GM19452 (cell line): ENCODE data around the gene NR1H4.
"Not testable (repeated sequence)": the region's sequence is repeated elsewhere in the genome, so short reads cannot be mapped to it uniquely, and the experiment has no call there.

Source experiments
- ATAC-seq: cut with Tn5 transposase; IDR thresholded peaks from one replicate; pipeline ENCODE4 v1.9.1; 2021; ENCODE audit not compliant: unreplicated experiment

The NR1H4 gene

DNA sequence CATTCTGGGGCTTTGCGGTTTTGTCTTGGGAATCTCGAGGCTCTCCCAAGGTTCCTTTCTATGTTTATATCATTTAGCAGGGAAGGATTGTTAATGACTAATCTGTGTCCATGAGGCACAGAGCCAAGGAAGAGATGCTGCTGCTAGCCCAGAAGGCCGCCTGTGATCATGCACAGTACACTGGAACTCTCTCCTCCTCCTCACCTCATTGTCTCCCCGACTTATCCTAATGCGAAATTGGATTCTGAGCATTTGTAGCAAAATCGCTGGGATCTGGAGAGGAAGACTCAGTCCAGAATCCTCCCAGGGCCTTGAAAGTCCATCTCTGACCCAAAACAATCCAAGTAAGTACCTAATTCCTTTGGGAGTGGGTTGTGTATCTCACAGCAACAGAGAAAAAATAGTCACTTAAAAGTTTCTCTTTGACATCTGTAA is at the start of gene NR1H4:
TSS of gene NR1H4 (plus strand) at position 151 of the 435 bp plus-strand sequence. CDS start 19,458 bp downstream, outside the sequence.
- ATAC-seq = no peak

DNA sequence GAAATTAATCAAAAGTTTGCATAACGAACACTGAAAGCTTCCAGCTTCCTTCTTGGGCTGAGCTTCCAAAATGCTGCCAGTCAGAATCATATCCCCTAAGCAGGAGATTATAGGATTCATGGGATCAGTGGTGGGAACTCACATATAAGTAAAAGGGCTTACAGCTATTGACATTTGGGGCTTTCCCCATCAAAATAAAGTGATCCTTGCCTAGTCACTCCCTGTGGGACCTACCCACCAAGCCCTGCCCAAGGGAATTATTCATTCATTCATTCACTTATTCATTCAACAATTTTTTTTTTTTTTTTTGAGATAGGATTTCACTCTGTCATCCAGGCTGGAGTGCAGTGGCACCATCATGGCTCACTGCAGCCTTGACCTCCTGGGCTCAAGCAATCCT is 47.5 kb upstream of the NR1H4 start:
- no peak for ATAC-seq

DNA sequence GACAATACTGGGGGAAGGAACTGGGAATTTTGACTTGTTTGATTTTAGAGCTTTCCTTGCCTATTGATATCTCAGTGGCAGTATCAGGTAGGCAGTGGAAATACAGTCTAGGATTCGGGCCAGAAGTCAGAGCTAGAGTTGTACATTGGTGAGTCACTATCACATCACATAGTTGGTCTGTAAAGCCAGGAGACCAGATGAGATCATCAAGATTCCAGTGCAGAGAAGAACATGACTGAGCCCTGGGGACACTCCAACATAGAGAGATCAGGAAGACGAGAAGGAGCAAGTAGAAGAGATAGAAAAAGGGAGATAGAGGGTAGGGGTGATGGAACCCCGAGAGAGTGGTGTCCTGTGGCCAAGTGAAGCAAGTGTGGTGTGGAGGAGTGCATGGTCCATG is 46.6 kb upstream of the NR1H4 start:
- no peak for ATAC-seq

DNA sequence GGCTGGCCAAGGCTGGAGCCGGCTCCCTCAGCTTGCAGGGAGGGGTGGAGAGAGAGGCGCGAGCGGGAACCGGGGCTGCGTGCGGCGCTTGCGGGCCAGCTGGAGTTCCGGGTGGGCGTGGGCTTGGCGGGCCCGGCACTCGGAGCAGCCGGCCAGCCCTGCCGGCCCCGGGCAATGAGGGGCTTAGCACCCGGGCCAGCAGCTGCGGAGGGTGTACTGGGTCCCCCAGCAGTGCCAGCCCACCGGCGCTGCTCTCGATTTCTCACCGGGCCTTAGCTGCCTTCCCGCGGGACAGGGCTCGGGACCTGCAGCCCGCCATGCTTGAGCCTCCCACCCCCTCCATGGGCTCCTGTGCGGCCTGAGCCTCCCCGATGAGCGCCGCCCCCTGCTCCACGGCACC is 43.4 kb upstream of the NR1H4 start:
- not testable (repeated sequence) for ATAC-seq

DNA sequence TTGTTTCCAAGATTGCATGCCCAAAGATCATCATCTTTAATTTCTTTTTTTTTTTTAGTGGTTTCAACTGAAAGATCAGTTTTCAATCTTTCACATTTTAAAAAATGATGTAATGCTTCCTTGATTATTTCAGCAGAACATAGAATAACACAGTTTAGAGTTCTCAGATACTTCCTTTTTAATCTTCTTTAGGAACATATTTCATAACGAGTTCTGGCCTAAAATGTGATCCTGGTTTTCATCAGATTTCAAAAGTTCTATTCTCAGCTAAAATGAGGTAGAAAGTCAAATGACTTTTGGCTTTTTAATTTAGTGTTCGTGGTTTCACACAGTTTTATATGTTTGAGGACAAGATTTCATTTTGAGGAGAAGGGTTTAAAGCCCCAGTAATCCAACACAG is 40.0 kb upstream of the NR1H4 start:
- ATAC-seq = no peak

DNA sequence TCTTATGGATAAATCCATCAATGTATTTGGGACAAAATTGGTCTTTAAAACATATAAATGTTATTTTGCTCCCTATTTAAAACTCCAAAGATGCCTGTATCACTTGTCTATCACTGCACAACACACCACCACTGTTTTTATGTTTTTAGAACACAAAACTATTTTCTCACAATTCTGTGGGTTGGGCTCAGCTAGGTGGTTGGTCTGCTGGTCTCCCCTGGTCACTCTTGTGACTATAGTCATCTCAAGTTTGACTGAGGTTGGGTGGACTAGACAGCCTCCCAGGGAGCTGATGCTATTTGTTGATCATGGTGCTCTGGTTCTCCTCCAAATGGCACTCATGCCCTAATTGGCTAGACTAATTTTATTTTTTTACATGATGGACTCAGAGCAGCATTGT is 39.5 kb upstream of the NR1H4 start:
- no peak for ATAC-seq

DNA sequence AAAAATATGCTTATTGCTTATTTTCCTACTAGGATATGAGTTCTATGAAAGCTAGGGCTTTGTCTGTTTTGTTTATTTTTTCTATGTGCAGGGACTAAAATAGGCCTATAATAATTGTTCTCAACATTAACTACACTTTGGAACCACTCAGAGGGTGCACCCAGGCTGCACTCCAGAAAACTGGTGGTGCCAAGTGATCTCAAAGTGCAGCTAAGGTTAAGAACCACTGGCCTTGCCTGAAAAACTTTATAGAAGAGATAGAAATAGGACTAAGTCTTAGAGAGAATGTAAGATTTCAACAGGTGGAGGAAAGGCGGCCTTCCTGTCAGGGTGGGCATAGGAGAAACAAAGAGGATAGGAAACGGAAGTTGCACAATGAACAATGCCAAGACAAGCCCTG is 37.7 kb upstream of the NR1H4 start:
- no peak for ATAC-seq

DNA sequence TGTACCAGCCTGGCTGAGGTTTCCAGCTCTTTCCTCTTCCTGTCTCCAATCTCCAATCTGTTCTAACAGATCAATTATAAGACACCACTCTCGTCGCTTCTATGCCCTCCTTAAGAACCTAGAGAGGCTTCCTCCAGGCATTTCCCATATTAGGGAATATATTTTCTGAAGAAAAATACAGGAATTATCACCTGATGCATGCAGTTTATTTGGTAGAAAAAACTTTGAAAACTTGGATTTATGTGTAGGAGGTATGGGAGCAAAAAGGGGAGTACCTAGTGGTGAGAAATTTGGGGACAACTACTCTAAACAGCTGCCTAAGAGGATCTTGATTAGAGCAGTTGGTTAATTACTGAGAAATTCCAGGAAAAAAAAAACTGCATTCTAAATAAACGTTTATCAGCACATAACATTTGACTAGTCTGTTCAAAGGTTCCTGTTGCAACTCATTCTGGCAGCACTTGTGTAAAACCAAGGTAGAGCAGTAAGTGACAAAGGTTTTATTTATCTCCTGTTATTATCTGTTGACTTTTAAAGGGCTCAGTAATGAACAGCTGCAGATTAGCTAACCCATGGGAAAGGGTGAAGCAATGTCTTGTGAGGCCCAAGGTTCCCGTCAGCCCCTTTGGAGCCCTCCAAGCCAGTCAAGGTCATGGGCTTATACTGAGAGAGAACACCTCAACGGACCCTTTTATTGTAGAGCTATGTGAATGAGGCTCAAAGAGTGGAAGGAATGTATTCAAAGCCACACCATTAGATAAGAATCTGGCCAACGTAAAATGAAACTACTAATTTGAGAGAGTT is 36.4 kb upstream of the NR1H4 start:
- ATAC-seq = no peak

DNA sequence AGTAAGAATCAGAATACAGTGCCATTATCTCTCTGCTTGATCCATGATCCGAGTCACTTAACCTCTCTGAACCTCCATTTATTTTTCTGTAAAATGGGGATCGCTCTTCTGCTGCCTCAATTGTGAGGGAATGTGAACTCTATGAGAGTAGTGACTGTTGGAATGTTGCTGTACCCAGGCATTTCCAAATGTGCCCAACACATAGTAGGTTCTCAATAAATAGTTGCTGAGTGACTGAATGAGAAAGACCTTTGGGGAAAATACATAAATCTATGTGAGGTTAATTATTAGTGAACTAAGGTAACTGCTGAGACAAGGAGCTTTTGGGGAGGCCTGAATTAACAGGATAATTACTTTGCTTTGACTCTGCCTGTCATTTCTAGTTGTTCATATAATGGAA is 33.9 kb upstream of the NR1H4 start:
- ATAC-seq = no peak

DNA sequence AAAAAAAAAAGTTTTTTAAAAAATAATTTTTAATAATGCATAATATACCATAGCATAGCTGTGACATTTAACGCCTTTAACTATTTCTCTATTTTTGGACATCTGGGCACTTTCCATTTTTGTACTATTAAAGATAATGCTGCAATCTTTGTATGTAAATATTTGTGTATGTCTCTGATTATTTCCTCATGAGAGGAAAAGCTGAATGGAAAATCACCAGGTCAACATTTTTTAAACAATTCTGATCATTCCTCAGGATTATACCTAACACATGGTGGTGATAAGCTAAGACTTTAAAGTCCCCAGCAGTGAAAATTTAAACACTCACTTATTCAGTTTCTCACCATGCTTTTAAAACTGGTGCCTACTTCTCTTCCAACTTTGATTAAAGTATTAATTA is 31.3 kb upstream of the NR1H4 start:
- no peak for ATAC-seq

DNA sequence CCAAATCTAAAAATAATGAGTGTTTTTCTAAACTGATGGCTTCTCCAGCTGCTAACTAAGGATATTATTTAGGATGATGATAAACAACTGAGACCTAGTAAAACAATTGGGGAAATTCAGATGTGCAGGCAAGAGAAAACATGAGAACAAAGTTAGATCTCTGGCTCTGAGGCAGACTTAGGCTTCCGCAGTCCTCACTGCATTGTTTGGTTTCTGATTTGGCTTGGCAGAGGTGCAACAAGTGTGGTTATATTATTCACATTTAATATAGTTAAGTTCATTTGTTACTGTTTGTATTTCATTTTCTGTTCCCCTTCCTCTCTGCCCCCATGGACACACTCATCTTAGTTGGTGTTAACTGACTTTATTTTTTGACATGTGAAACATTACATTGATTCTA is 30.2 kb upstream of the NR1H4 start:
- ATAC-seq = no peak

DNA sequence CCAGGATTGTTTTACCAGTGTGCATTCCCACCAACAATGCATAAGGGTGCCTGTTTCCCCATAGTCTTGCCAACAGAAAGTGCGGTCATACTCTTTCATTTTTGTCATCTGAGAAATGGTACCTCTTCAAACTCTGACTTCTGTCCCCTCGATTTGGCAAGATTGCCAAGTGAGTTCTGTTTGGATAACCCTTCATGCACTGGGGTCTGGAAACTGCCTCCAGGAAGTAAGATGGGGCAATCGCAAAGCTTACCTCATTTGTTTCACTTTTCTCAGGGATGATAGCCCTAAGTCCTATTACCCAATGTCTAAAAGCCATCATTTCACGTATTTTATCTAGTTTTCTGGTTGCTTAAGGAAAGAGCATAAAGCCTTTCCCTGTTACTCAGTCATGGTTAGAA is 28.6 kb upstream of the NR1H4 start:
- ATAC-seq = no peak

DNA sequence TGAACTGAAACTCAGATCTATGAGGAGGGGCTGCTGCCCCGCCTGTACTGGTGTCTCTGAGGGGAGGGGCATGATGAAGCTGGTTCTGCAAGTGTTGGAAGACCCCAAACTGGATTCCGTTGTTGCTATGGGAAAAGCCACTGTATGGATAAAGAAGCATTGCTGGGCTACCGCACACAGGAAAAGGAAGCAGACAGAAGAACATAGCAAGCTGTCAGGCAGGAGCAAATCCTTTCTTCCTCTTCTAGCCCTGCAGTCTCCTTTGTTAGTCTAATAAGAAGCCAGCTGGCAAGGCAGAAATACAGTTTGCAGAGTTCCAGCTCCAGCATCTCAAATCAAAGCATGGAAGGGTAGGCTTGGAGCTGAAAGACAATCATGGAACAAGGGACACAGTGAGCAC is 26.3 kb upstream of the NR1H4 start:
- no peak for ATAC-seq

DNA sequence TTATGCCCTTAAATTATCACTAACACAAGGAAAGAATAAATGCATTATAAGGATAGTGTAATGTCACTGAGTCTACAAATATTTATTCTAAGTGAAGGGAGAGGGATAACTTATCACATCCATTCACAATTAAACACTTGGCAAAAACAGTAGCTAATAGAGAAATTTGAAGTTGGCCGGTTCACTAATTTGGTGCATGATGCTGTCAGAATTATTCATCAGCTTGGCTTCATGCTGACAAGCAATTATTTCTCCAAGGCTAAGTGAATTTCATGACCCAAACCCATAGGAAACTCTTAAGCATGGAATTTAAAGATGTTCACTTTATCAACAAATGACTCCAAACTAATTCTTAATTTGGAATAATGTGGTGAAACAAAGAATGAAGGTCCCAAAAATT is 25.0 kb upstream of the NR1H4 start:
- ATAC-seq = no peak

DNA sequence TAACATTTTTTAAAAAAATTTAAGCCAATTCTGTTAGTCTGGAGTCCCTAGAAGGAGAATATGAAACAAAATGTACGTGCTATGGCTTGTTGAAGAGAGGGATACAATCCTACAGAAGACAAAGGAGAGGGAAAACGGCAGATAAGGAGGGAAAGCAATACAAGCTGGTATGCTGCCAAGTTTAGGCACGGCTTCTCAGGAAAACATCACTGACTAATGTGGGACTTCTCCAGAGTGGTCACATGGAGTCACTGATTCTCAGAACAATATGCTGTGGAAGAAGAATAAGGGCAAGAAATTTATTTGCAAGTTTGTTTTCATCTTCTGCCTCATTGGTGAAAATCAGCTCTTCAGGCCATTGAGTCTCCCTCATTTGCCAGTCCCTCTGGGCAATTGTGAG is 22.9 kb upstream of the NR1H4 start:
- no peak for ATAC-seq

DNA sequence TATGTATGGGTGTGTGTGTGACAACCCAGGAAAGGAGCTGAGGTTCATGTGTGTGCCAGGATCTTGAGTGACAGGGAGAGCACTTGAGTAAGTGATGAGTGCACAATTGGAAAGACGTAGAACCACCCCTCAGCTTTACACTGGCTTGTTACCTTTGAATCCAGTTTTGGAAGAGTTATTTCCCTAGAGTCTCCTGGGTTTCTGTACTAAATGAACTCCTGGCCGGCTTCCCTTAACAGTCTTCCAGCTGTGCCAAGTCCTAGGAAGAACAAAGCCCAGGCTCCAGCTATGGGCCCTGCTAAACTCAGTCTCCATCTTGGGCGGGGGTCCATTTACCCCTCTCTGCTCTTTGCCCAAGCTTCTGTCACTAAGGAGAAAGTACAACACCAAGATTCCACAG is 19.7 kb upstream of the NR1H4 start:
- ATAC-seq = no peak

DNA sequence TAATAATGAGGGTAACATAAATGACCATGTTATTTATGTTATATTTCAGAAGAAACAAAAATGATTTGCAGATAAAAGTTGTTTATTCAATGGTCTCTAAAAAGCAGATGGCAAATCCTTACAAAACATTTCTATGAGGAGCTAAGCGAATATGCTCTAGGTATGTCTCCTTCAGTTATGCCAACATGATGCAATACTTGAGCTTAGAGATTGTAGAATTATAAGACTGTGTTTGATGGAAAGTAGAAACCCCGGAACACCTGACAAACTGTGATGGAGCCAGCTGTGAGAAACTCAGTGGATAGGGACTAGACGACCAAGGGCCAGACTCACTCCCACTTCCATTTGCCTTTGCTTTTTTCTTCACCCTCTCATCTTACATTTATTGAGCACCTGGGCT is 17.8 kb upstream of the NR1H4 start:
- ATAC-seq = no peak

DNA sequence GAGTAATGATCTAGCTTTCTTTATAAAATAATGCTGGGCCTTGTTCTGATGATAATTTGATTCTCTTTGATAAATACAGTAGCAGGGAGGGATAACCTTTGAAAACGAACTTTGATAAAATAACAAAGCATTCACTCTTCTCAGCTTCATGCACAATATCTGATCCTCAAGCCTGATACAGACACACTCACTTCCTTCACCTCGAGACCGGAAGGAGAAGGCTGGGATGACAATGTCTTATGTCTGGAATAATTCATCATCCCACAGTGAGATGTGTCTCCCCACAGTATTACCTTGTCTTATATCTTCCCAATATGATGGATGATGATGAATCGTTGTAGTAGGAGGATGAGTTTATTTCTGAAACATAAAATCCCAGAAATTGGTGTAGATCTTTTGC is 15.5 kb upstream of the NR1H4 start:
- ATAC-seq = no peak

DNA sequence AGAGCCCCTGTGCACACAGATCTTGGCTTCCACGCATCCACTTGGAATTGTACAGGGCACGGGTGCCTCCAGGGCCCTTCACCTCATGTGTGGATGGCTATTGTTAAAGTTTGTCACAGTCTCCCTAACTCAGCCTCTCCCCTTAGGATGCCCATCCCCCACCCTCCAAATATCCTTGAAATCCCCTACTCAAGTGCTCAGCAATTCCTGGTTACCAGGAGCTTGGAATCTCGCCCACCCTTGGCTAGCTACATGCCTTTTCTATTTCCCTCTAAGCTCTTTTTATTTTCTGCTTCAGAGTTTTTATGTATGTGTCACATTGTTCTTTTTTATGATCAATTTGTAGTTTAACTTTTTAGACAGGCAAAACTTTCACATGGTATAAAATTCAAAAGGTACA is 13.0 kb upstream of the NR1H4 start:
- ATAC-seq = no peak

DNA sequence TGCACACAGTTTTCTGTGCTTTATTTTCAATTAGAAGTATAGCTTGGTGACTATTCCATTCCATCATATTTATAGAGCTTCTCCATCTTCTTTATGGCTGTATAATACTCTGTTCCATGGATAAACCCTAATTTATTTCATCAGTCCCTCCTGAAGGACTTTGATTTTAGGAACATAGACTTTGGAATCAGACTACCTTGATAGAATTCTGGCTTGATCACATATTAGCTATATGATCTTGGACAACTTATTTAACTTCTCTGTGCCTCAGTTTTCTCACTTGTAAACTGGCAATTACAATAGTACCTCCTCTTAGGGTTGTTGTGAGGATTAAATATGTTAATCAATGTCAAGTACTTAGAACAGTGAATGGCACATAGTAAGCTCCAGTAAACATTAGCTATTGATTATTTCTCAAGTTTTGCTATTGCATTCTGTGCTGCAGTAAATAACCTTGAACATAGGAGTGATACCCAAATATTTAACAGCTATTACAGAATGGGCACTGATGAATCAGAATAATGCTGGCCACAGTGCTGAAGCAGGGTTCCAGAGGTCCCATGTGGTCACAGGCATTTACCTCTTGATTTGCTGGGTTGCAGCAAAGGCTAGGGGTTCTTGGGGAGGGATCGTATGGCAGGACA is 12.2 kb upstream of the NR1H4 start:
- no peak for ATAC-seq

DNA sequence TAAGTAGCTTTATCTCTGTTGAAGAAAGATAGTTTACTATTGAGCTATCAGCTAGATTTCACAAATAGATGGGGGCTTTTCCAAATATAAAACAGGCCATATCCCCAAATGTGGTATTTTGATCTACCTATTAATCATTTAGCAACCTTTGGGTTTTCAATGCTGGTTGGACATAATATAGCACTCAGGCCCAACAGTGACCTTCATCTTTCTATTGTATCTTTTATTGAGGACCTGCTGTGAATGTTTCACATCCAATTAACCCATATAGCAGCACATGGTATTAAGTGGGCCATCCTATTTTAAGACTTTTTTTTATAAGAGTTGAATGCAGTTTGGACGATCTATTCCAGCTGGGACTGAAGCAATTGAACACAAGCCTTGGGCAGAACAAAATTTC is 10.0 kb upstream of the NR1H4 start:
- no peak for ATAC-seq

DNA sequence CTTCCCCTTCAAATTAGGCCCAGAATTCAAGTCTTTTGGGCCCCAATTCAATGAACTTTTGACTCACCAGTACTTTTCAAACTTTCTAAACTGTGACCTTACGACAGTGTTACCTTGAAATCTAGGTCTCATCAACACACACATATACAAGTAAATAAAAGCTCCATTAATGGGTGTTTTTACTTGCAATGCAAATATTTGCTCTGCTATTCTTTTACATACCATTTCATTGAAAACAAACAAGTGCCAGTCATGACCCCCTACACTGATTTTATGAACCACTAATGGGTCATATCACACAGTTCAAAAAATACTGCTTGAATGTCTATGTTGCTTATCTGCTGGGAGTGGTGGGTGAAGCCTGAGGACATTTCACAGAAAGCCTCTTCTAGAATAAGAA is 9.1 kb upstream of the NR1H4 start:
- no peak for ATAC-seq

DNA sequence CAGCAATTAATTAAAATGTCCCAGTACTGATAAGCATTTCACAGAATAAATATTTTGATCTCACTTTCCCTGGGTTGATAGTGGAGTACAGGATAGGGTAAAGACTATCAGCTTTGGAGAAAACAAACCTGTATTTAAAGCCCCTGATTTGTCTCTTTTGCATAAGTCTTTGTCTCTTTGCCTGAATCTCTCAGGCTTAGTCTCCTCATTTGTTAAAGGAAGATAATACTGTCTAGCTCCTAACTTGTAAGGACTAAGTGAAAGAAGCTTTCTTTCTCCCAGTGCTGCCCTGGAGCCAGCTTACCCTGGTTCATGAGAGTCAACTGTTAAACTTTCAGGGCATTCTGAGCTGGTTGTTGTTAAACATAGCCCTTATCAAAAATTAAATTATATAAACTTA is 5.5 kb upstream of the NR1H4 start:
- no peak for ATAC-seq
